ENCODE measurements around the gene KIRREL3.

The KIRREL3 gene

DNA sequence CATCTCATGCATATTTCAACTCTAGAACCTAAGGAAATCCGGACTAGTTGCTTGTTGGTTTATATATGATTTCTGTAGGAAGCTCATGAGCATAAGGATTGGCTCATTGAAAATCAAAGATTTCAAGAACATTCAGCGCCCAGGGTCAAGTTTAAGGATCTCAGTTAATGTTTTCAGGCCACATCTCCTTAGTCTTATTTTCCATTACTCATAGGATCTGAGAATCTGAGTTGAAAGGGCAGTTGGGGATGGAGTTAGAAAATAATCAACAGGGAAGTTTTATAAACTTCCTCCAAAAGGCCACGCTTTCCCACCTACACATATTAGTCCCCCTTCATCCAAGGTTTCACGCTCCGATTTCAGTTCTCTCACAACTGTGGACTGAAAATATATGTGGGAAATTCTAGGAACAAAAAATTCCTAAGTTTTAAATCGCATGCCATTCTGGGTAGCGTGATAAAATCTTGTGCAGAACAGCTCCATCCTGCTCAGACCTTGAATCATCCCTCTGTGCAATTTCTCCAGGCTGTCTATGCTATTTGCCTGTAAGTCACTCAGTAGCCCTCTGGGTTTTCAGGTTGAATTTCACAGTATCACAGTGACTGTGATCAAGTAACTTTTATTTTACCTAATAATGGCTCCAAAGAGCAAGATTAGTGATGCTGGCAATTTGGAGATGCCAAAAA, 160.2 kb downstream of the KIRREL3 start:
- no peak for FAIRE-seq
- no peak for DNase-seq (ENCODE audit: insufficient read length, low spot score)

DNA sequence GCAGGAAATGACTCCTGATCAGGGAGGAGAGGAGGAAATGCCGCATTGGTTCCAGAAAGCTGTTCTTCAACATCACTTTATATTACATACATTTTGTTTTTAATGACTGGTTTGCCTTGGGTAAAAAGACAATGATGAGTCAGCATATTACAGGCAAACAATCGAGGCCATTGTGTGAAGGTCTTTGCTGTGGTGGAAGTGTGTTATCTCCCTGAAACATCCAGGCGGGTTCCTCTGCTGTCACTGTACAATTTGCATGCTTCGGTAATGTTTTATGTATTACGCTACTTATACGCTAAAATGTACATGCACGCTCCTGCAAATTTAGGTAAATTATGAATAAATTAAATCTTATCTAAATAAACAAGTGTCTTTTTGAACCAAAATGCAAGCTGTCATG, 161.1 kb downstream of the KIRREL3 start:
- DNase-seq (ENCODE audit: insufficient read length, low spot score) (no peak), FAIRE-seq (no peak)

DNA sequence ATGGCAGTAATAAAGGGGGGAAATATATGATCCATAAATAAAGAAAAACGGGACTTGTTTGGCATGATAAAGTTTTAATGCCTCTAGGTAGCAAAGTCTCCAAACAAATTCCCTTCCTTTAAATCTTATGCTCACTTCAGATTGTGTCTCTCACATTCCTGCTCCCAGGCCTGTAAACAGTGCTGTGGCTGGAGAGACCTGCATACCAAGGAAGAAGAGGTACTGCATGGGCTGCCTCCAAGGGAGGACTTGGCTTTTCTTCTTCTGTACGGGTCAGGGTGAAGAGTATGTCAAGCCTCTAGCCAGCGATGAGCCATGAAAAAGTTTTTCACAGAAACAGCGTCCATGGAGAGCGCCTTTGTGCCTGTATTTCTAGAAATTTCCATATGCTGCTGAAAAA, 161.8 kb downstream of the KIRREL3 start:
- no peak for FAIRE-seq
- no peak for DNase-seq (ENCODE audit: insufficient read length, low spot score)

DNA sequence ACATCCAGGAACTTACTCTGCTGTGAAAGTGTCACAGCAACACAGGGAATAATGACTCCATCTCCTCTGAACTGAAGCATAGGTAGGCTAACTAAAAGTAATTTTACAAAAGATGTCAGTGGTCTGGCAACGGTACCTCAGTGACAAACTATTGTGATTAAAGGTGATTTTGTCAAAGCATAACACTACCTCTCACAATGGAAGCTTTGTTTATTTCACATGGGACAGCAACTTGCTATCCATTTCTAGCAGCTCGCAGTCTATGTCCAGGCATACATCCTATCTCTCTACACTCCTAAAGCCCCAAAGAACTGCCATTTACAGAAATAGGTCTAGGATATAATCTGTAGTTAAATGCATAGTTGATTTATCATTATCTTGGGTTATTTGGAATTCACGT, 163.0 kb downstream of the KIRREL3 start:
- no peak for FAIRE-seq

DNA sequence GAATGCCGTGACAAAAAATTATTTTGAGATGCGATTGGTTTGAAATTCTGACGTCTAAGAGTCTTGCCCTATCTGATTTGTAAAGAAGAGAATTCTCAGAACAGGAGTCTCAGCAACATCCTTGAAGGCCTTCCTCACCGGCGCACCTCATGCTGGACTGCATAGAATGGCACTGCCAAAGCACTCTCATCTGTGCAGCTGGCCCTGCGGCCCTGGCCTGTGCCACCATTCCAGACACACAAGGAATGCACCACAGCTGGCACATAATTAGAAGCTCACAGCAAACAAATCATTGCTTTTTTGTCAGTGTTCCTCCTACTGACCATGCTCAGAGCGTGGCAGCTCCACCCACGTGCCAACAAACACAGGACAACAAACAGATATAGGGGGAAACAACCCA, 166.0 kb downstream of the KIRREL3 start:
- no peak for FAIRE-seq
- DNase-seq (ENCODE audit: insufficient read length, low spot score) = no peak

More for the DNA sequence above, 163.0 kb downstream of the KIRREL3 start:
- DNase-seq (ENCODE audit: insufficient read length, low spot score) = no peak

DNA sequence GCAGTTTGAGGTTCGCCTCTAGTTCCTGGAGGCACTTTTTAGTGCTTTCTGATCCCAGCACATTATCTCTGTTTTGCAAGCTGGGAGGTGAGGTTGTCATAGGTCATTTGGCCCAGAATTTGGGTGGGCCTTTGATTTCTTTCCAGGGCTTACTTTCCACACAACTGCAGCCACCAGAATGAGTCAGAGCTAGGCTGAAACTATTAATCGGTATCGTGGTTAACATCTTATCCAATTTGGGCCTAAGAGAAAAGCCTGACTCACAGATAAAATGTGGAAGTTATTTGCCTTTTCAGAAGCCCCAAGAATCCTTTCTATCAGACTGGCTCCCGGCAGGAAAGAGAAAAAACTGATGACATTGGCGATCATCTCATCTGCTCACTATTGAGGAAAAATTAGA, 166.4 kb downstream of the KIRREL3 start:
- DNase-seq (ENCODE audit: insufficient read length, low spot score) (no peak), FAIRE-seq (no peak)

DNA sequence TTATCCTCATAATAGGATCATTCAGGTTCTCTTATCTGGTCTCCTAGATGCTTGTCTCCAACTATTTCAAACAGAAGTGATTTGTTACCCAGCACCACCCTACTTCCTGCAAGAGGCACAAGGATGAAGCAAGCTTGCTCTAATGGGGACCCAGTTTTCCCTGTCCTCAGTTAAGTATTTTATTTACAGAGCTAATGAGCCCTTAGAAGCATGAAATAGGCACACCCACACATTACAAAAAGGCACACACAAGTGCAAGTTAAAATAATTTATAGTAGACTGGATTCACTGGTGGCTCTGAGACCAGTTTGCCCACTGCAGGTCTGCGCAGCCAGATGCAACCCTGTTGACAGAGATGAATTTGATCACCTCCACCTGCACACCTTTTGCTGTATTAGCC, 167.5 kb downstream of the KIRREL3 start:
- FAIRE-seq (no peak), DNase-seq (ENCODE audit: insufficient read length, low spot score) (no peak)

DNA sequence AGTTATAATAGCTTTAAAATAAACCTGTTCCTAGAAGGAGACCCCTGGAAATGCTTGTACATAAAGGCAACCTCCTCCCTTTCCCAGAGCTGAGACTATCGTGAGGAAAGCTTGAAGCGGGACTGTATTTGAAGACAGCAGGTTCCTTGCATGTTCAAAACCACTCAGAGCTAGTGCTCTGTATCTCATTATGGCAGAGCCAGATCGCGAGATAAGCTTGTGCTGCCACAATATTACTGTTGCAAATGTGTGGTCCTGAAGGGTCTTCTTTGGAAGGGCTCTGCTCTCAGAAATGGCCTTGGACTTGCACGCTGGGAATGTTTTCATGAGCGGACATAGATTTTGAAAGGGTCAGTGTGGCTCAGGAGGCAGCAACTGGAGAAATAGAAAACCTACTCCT, 168.2 kb downstream of the KIRREL3 start:
- DNase-seq (ENCODE audit: insufficient read length, low spot score) = no peak

DNA sequence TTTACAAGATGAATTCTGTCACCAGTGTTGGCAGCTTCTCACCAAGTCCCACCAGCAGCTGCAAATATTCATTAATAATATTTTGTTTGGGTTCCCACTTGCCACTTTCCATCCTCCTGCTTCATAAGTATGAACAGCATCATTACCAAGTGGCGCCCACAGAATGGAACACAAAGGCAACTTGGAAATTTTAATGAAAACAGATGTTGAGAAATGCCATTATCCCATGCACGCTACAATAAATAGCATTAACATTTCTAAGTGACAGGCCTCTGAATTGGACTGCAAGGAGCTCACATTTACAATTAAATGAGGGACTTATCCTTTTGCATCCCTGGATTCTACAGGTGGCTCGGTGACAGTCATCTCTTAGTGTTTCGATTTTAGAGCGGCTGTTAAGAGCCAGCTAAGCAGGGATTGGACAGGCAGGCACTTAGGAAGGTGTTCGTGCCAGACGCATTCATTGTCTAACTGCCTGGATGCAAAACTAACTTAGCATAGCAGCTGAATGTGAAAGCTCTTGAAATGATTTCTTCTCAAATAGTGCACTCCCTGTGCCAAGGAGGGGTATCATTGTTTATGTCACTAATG, 170.3 kb downstream of the KIRREL3 start:
- FAIRE-seq = no peak
- no peak for DNase-seq (ENCODE audit: insufficient read length, low spot score)

More for the DNA sequence above, 168.2 kb downstream of the KIRREL3 start:
- FAIRE-seq = no peak

DNA sequence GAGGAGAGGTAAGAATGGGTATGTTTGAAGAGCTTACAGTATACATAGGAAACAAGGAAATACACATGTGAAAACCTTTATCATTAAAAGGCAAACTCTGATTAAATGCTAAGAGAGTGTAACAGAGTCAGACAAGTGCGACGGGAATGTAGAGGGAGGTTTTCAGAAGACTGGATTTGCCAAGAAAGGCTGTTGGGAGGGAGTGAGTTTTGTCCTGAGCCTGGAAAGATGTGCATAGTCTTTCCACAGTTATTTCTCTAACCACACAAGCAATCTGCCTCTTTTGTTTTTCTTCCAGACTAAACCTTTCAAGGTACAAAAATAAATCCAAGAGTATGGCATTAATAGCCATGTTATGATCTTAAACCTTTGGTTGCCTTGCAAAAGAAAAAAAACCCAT, 170.9 kb downstream of the KIRREL3 start:
- DNase-seq (ENCODE audit: insufficient read length, low spot score) (no peak), FAIRE-seq (no peak)

DNA sequence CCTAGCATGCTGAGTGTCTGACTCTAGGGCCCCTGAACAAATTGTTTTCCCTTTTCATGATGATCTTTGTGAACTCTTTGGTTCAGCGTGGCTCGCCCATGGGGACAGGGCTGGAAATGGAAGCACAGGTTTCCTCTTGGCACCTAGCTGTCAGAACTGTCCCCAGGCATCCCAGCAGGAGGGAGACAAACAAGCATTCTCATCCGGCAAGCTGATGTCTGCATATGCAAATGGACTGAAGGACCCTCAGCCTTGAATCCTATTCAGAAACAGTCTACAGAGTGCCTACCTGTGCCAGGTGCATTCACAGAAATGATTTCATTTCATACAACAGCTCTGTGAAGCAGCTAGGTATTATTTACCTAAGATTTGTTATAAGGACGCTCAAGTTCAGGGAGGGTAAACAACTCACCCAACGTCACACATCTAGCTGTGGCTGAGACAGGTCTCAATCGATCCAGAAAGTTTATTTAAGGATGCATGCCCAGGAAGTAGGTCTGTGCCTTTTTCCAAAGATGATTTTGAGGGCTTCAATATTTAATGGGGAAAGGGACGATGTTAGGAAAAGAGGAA, 176.4 kb downstream of the KIRREL3 start:
- DNase-seq (ENCODE audit: insufficient read length, low spot score) = no peak
- no peak for FAIRE-seq

DNA sequence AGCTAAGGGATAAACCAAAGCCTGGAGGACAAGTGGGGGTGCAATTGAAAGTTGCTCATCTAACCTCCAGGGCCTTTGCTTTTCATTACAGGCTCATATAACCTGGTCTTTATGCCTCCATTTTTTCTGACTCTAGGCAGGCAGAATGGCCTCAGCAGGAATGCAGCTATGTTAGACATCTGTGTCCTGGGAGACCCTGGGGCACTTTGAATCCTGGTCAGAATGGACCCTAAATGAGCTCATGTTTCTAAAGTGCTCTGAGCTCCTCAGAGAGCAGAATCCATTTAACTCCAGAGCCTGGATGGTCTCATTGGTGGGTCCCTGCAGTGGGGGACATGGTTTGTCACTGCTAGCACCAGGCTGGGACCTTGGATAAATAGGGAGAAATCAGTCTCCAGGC, 177.3 kb downstream of the KIRREL3 start:
- DNase-seq (ENCODE audit: insufficient read length, low spot score) (no peak), FAIRE-seq (no peak)

DNA sequence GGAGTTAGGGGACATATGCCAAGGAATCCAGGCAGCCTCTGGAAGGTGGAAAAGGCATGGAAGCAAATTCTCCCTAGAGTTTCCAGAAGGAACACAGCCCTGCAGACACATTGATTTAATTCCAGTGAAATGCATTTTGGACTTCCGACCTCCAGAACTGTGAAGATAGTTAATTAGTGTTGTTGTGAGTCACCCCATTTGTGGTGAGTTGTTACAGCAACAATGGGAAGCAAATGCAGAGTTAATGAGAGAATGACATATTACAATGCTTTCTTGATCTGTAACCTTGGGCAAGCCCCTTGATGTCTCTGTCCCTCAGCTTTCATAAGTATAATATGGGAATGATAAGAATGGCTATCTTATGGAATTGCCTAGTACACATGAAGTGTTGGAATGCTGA, 178.7 kb downstream of the KIRREL3 start:
- FAIRE-seq (no peak), DNase-seq (ENCODE audit: insufficient read length, low spot score) (no peak)

DNA sequence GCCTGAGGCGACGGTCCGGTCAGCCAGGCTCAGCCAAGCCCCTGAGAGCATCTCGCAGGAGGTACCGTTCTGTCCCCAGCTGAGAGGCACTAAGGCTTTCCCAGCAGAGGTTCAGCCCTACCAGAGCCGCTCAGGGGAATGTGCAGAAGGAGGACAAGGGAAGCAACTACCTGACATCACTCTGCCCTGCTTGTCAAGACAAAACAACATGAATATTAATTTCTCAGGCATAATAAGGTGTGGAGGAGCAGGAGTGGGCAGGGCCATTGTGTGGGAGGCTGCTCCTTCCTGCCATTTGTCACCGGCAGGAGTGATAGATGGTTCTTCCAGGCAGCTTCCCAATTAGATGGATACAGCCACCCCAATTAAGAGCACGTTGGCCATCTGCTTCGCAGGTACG, 181.4 kb downstream of the KIRREL3 start:
- FAIRE-seq (no peak), DNase-seq (ENCODE audit: insufficient read length, low spot score) (no peak)

DNA sequence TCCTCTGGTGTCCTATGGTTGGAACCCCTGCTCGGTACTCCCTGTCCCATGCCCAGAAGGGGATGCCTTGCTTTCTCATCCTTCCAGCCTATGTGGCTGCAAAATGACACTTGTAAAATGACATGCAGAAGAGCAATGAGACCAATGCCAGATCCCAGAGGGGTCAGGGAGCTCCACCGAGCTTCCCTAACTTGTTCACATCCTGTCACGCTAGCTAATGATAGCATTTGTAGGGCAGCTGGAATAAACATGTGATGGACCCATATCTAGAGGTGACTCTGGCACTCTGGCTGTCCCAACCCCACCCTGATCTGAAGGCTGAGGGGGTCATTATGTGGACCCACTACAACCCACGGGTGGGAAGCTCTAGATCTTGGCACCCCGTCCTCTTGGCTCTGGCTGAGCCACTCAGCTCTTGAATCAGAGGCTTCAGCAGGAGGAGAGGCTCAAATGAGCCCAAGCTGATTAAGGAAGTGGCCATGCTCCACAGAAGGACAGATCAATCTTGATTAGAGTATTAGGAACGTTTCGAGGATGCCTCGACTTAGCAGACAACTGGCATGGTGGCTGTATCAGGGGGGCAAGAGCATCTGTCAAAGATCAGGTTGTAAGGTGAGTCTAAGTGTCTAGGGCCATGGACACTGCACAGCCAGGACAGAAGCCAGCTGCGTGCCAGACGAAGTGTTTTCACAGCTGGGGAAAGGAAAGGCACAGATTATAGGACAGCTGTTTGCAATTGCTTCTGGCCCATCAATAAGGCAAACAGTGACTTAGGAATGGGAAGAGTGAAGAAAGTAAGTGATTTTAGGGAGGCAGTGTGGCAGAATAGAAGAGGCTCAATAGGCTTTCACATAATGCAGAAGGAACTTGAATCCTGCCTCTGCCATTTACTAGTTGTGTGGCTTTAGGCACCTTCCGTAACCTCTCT, 182.8 kb downstream of the KIRREL3 start:
- DNase-seq (ENCODE audit: insufficient read length, low spot score) = no peak
- FAIRE-seq = no peak

DNA sequence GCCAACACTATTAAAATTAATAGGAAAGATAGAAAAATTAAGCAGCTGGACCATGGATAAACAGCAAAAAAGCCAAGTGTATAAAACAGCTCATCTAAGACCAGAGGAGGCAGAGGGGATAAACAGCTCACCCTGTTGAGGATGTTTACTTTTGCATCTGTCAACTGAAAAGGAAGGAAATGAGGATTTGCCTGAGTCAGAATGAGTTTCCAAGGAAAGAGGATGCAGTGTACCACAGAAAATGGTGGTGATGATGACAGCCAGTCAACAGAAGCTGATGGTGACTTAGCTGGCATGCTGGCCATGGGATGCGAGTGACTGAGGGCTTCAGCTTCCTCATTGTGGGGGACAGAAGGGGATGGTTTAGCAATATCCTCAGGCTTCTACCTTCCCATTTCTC, 183.5 kb downstream of the KIRREL3 start:
- DNase-seq (ENCODE audit: insufficient read length, low spot score) = no peak
- FAIRE-seq = no peak

DNA sequence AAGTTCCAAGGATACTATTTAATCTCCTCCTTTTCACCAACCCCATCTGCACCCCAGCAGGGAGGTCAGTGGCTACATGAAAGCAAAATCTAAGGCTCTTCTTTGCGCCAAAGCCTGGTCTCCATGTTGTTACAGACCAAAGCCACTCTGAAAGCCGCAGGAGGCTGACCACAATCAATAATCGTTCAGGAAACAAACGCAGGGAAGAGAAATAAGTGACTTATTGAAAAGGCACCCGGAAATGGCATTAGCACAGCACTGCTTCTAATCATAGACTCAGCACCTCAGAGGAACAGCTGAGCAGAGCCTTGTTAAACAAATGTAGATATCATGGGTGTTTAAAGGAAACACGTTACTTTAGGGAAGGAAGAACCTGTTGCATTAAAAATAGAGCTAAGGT, 183.9 kb downstream of the KIRREL3 start:
- FAIRE-seq (no peak), DNase-seq (ENCODE audit: insufficient read length, low spot score) (no peak)

DNA sequence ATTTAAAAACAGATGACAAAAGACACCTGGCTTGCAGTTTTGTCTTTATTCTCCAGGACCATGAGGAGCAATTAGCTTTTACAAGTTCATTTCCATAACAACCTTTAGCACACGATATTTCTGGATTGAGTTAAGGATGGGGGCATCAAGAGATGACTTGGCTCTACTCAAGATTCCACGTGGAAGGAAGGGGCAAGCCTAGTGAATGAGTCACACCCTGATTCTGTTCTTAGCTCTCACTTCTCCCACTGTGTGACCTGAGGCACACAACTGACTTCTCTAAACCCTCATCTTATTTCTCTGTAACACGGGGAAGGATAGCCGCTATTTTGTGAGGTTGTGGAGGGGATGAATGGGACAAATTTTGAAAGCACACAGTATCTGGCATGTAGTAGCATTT, 185.5 kb downstream of the KIRREL3 start:
- no peak for FAIRE-seq

DNA sequence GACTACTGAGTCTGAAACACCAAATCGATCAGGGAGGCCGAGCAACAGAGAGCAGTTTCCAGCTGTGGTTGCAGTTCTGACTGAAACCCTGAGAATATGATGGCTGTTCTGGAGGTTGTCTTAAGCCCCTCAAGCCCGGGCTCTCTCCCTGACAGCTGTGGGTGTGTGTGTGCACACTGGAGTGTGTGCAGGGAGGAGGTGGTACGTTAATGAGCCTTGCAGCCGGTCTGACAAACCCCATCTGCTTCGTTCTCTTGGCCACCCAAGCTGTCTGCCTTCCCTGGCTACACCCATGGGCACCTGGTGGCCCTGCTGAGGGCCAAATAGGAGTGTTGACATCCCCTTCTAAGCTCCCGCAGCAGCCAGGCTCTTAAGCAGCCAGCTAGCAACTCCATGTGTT, 189.8 kb downstream of the KIRREL3 start:
- DNase-seq (ENCODE audit: insufficient read length, low spot score) (no peak), FAIRE-seq (no peak)

More for the DNA sequence above, 185.5 kb downstream of the KIRREL3 start:
- no peak for DNase-seq (ENCODE audit: insufficient read length, low spot score)

DNA sequence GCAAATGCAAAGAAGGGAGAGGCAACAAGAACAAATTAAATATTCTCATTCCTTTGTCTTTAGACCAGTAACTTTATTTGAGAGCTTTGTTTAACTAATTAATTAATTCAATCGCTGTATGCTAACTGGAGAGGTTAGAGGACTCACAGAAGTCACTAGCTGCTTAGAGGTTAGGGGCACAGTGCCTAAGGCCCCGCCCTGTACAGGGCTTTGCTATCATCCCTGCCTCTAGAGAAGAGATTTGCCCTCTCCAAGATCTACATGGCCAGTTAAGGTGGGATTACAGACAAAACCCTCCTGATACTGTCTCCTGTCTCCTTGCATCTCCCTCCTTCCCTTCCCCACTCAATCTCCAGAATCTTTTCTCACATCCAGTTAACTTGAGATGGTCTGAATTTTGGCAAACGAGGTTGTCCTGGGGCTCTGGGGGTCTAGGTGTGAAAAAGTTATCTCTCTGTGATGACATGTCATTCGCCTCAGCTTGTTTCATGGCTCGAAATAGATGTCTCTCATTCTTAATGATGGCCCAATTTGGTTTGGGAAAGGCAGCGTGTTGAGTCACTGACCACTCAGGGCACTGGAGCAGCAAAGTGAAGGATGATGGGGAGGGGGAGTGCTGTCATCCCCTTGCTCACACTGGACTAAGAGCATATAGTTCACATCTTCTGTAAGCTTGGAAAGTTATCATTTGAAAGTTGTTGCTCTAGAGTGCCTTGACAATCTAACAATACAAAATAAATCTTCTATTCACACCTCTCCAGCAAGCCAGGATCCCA, 190.9 kb downstream of the KIRREL3 start:
- DNase-seq (ENCODE audit: insufficient read length, low spot score) (no peak), FAIRE-seq (no peak)

DNA sequence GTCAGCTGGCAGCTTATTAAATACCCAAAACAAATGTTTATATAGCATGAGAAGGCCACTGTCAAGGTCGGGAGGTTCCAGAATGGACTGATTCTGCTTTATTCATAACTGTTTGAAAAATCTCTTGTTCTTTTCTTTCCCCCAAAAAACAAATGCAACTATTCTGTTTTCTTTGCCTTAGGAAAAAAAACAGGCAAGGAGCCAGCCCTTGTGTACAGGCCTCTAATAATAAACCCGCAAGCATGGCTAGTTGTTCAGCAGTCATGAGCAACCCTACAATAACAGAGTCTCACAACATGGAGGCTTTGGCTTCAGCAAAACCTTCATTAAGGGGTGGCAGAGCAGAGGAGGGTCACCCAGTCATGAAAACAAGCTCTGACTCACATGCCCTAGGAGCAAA, 191.7 kb downstream of the KIRREL3 start:
- no peak for DNase-seq (ENCODE audit: insufficient read length, low spot score)
- no peak for FAIRE-seq

All from HTR-8/SVneo (cell line).